ENCODE measurements around the gene LCP2. TPM values are rescaled to one million over a fixed set of nuclear protein-coding genes. Genes with fewer than 3 reads are reported as not detected.

The LCP2 gene
- total RNA-seq, 6 donors from 2014 or later, result 43.0 to 148 (median 68.6) TPM

- no peaks in the 10 kb centered on the region for H3K36me3 ChIP-seq
- H3K4me1 ChIP-seq, result peaks cover 0 to 4% (median 0%) of the 10 kb centered on the region in 4 donors
- H3K4me3 ChIP-seq, result no peak overlapping the region
- no peak for TF ChIP-seq POLR2A (IDR thresholded peaks at IDR 0.05)
- no peak for TF ChIP-seq EP300 (IDR thresholded peaks at IDR 0.05)
- no peak for TF ChIP-seq CTCF (IDR thresholded peaks at IDR 0.05)
- TF ChIP-seq POLR2AphosphoS5 (IDR thresholded peaks at IDR 0.05), result no peak
- no peak for DNase-seq
- H3K27me3 ChIP-seq, result no peaks in the 10 kb centered on the region
- WGBS, 2 donors, result 70 to 78% methylated on average over 6 of the region's 6 CpGs
- no peak overlapping the region for H3K27ac ChIP-seq
- no peaks in the 10 kb centered on the region for H3K9me3 ChIP-seq
- ATAC-seq (ENCODE audit: low FRiP score in 2 of 2), result no peak
Observed at GRCh38 chr5:170228762-170229435, 68.7 kb downstream of the LCP2 start.

GRCh38 chr5:170226661-170227060 lies 70.9 kb downstream of the LCP2 start:
- DNase-seq, result no peak

GRCh38 chr5:170226129-170226615 lies 71.4 kb downstream of the LCP2 start:
- Histone ChIP-seq H3K36me3 (no peaks in the 10 kb centered on the region), H3K9me3 (no peaks in the 10 kb centered on the region), H3K4me1 (peaks cover 0 to 11% (median 3%) of the 10 kb centered on the region in 4 donors), H3K27me3 (no peaks in the 10 kb centered on the region), H3K27ac (no peak overlapping the region), H3K4me3 (no peak overlapping the region)
- 84 to 86% methylated on average over 9 of the region's 9 CpGs for WGBS, 2 donors
- ATAC-seq (ENCODE audit: low FRiP score in 2 of 2) (no peak), DNase-seq (no peak)
- TF ChIP-seq POLR2AphosphoS5 (IDR thresholded peaks at IDR 0.05) (no peak), POLR2A (IDR thresholded peaks at IDR 0.05) (no peak), CTCF (IDR thresholded peaks at IDR 0.05) (no peak), EP300 (IDR thresholded peaks at IDR 0.05) (no peak)

More at GRCh38 chr5:170226661-170227060, 70.9 kb downstream of the LCP2 start:
- no peaks in the 10 kb centered on the region for H3K9me3 ChIP-seq
- peak in 1 of 2 donors; percentile 69 for ATAC-seq (ENCODE audit: low FRiP score in 2 of 2)
- H3K36me3 ChIP-seq, result no peaks in the 10 kb centered on the region
- TF ChIP-seq EP300 (IDR thresholded peaks at IDR 0.05), result no peak
- TF ChIP-seq CTCF (IDR thresholded peaks at IDR 0.05), result no peak
- no peak for TF ChIP-seq POLR2AphosphoS5 (IDR thresholded peaks at IDR 0.05)
- TF ChIP-seq POLR2A (IDR thresholded peaks at IDR 0.05), result no peak
- peaks cover 0 to 11% (median 3%) of the 10 kb centered on the region in 4 donors for H3K4me1 ChIP-seq
- no peak overlapping the region for H3K4me3 ChIP-seq
- H3K27ac ChIP-seq, result no peak overlapping the region
- no peaks in the 10 kb centered on the region for H3K27me3 ChIP-seq
- 78 to 80% methylated on average over 2 of the region's 2 CpGs for WGBS, 2 donors

GRCh38 chr5:170225326-170226128 lies 72.0 kb downstream of the LCP2 start:
- H3K36me3 ChIP-seq, result no peaks in the 10 kb centered on the region
- peaks cover 0 to 11% (median 3%) of the 10 kb centered on the region in 4 donors for H3K4me1 ChIP-seq
- peak; percentile 55 to 79 (median 72) for TF ChIP-seq CTCF (IDR thresholded peaks at IDR 0.05)
- no peak for TF ChIP-seq POLR2AphosphoS5 (IDR thresholded peaks at IDR 0.05)
- no peak for TF ChIP-seq EP300 (IDR thresholded peaks at IDR 0.05)
- no peak for TF ChIP-seq POLR2A (IDR thresholded peaks at IDR 0.05)
- ATAC-seq (ENCODE audit: low FRiP score in 2 of 2) (peak in 1 of 2 donors; percentile 91), DNase-seq (peak in 1 of 2 donors; percentile 66)
- H3K9me3 ChIP-seq, result no peaks in the 10 kb centered on the region
- H3K27me3 ChIP-seq, result no peaks in the 10 kb centered on the region
- WGBS, 2 donors, result 58 to 61% methylated on average over 7 of the region's 7 CpGs
- no peak overlapping the region for H3K27ac ChIP-seq
- H3K4me3 ChIP-seq, result no peak overlapping the region

Data from upper lobe of left lung (tissue), 6 donors.